OCI-LY1 (cell line): Measurements from ENCODE around the gene ARL15.

ENCODE experiments used
- EZH2 ChIP-seq: fragments of 200-600 bp; sonication (generic), shearing (Covaris generic); IDR thresholded peaks from 2 replicates; pipeline ENCODE4 v1.8.0; 2017; ENCODE audit warnings: borderline replicate concordance, mixed run types, mild to moderate bottlenecking, antibody characterized with exemption, low read length, moderate library complexity, mixed read lengths
- TF ChIP-seq, protein P1 (sequence below): fragments of 200-600 bp; sonication (generic), shearing (Covaris generic); IDR thresholded peaks from 2 replicates; pipeline ENCODE4 v1.5.1; 2017; ENCODE audit warnings: mild to moderate bottlenecking, antibody characterized with exemption, low read length, moderate library complexity, mixed read lengths

DNA sequence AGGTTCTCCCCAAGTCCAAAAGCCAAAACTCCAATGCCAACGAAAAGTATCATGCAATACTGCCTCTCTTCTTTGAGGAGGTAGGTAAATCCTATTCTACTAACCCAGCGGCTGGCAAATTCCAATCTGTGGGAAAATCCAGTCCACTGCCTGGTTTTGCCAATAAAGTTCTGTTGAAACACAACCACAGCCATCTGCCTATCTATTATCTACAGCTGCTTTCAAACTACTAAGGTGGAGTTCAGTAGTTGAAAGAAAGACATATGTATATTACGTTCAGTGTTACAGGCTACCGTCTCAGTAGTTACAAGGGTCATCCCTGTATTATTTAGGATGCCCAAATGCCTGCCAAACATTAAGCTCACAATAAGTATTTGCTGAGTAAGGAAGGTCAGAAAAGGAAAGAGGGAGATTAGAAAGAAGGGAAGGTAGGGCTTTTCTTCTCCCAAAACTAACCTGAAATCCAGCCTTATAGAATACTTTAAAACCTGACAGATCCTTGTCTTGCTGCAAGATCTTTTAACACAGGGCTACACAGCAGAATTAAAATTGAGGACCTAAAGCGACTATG lies 16.2 kb downstream of the ARL15 start:
- TF ChIP-seq, protein P1, sequence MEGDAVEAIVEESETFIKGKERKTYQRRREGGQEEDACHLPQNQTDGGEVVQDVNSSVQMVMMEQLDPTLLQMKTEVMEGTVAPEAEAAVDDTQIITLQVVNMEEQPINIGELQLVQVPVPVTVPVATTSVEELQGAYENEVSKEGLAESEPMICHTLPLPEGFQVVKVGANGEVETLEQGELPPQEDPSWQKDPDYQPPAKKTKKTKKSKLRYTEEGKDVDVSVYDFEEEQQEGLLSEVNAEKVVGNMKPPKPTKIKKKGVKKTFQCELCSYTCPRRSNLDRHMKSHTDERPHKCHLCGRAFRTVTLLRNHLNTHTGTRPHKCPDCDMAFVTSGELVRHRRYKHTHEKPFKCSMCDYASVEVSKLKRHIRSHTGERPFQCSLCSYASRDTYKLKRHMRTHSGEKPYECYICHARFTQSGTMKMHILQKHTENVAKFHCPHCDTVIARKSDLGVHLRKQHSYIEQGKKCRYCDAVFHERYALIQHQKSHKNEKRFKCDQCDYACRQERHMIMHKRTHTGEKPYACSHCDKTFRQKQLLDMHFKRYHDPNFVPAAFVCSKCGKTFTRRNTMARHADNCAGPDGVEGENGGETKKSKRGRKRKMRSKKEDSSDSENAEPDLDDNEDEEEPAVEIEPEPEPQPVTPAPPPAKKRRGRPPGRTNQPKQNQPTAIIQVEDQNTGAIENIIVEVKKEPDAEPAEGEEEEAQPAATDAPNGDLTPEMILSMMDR = no peak
- TF ChIP-seq EZH2 = no peak
